Measurements from ENCODE around the gene PDK2. TPM values are rescaled to one million over a fixed set of nuclear protein-coding genes. Genes with fewer than 3 reads are reported as not detected.

PDK2 gene
- total and polyA plus RNA-seq, 10 of the 15 experiments (the other 5 are each of a cell fraction or from before 2014, with no cell fraction given): 0.98 to 22.6 (median 12.3) TPM

DNA sequence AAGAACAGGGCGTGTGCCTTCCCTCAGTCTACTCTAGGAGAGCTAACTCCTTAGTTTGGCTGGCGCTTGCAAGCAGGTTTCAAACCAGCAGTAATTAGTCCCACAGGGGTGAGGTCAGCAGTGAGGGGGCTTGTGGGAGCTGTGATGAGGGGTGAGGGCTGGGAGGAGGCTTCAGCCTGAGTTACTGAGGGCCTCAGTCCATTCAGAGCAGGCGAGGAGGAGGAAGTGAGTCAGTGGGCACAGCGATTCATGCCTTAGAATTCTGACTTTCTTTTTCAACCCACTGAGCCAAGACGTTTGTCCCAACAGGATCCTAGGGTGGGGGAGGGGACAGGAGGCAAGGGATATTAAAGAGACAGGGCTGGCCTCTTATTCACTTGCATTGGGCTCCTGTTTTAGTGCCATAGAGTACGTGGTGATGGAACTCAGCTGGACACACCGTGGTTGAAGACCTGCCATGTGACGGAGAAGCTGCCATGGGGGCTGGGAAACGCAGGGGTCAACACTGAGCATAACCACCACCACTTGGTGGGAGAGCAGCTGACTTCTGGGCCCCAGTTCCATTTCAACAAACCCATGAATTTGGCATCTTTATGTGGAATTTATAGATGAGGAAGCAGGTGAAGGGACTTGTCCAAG is 47.5 kb upstream of the PDK2 start:
- Histone ChIP-seq H3K36me3 (ENCODE audit: control insufficient read depth in 2 of 2, insufficient read depth in 2 of 2, low read length in 1 of 2) (no peaks in the 10 kb centered on the region), H3K27ac (ENCODE audit: control insufficient read depth, insufficient read depth) (no peak overlapping the region), H2AFZ (ENCODE audit: control insufficient read depth, low read depth, low read length) (no peak overlapping the region), H3K9ac (ENCODE audit: control insufficient read depth, insufficient read depth, low read length) (no peak overlapping the region), H3K4me3 (no peak overlapping the region), H3K9me3 (replicated peaks; ENCODE audit: control insufficient read depth, insufficient read depth, low read length) (no peaks in the 10 kb centered on the region; the same call in 2 of the 3 replicates), H3K27me3 (replicated peaks in 1 of 2; ENCODE audit: control insufficient read depth in 2 of 2, insufficient read depth in 2 of 2, low read length in 1 of 2) (no peaks in the 10 kb centered on the region), H3K79me2 (ENCODE audit: control insufficient read depth, insufficient read depth, low read length) (no peaks in the 10 kb centered on the region), H4K20me1 (ENCODE audit: control insufficient read depth, insufficient read depth) (no peaks in the 10 kb centered on the region), H3K4me2 (ENCODE audit: control insufficient read depth, insufficient read depth) (no peak overlapping the region), H3K4me1 (ENCODE audit: control insufficient read depth, insufficient read depth, low read length) (peaks cover 9% of the 10 kb centered on the region)
- RAD21 ChIA-PET (ENCODE audit: unreplicated experiment): interaction anchor here (0.6 kb wide), 1 partner anchor 9 kb away, joined by 3 read pairs; no protein-coding TSS in a partner anchor
- CTCF ChIA-PET: interaction anchor here (0.6 to 1.3 kb wide), 2 partner anchors 46 kb away, joined by 3 read pairs; no protein-coding TSS in a partner anchor
- no TSS peak for BruUV-seq (replicated peaks)
- WGBS (ENCODE audit: insufficient coverage, insufficient replicate concordance, low lambda C conversion rate, missing lambda C conversion rate): 25% methylated on average over 9 of the region's 9 CpGs
- intact Hi-C loops (cut with micrococcal nuclease; ENCODE audit: unreplicated experiment): no loop called here
- no peak for DNase-seq (ENCODE audit: low read depth, low spot score)
- POLR2A ChIA-PET: interaction anchor here (0.6 kb wide), 1 partner anchor 1144 kb away, joined by 3 read pairs; no protein-coding TSS in a partner anchor
- no peak for TF ChIP-seq PAX5 (IDR thresholded peaks at IDR 0.05; ENCODE audit: borderline replicate concordance, low read depth, low read length)
- FAIRE-seq: no peak
- in situ Hi-C loops (cut with MboI): no loop called here
- SMC1A ChIA-PET (ENCODE audit: uncharacterized antibody, unreplicated experiment): no interaction called here
- ATAC-seq: no peak

DNA sequence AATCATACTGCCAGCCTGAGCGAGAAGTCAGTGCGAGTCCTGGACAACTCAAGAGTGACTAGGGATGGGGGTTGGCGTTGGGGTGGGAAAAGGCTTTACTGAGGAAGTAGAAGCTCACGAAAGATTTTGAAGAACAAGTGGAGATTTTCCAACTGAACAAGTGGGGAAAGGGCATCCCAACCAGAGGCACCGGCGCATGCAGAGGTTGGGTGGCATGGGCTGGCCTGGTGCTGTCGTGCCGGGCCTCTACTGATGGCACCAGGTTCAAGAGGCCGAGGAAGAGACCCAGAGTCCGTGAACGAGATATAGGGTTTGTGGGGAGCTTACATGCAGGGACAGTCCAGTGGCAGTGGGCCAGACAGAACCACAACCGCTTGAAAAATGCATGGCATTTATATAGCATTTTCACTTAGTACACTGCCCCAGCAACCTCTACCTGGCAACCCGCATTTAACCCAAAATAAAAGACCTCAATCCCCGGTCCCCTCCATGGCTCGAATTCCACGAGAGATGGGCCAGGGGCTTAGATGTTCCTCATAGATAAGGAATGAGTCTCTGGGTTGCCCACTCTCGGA is 46.9 kb upstream of the PDK2 start:
- 39% methylated on average over 17 of the region's 17 CpGs for WGBS (ENCODE audit: insufficient coverage, insufficient replicate concordance, low lambda C conversion rate, missing lambda C conversion rate)
- TF ChIP-seq IKZF1 (conservative IDR thresholded peaks at IDR 0.05) (no peak), SMC3 (IDR thresholded peaks at IDR 0.05; ENCODE audit: borderline replicate concordance, low read length) (no peak), SMAD5 (IDR thresholded peaks at IDR 0.05; ENCODE audit: low read depth) (no peak), TBL1XR1 (IDR thresholded peaks at IDR 0.05; ENCODE audit: low read depth, low read length) (no peak), TCF3 (IDR thresholded peaks at IDR 0.05; ENCODE audit: borderline replicate concordance, insufficient read depth, low read depth, low read length) (no peak), JUND (IDR thresholded peaks at IDR 0.05; ENCODE audit: low read depth, low read length) (no peak), CHD4 (IDR thresholded peaks at IDR 0.05) (no peak), ASH2L (IDR thresholded peaks at IDR 0.05; ENCODE audit: borderline replicate concordance, low read depth) (no peak), CBX5 (IDR thresholded peaks at IDR 0.05; ENCODE audit: low read depth) (no peak)
- TF ChIP-seq, protein P1, sequence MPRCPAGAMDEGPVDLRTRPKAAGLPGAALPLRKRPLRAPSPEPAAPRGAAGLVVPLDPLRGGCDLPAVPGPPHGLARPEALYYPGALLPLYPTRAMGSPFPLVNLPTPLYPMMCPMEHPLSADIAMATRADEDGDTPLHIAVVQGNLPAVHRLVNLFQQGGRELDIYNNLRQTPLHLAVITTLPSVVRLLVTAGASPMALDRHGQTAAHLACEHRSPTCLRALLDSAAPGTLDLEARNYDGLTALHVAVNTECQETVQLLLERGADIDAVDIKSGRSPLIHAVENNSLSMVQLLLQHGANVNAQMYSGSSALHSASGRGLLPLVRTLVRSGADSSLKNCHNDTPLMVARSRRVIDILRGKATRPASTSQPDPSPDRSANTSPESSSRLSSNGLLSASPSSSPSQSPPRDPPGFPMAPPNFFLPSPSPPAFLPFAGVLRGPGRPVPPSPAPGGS (IDR thresholded peaks at IDR 0.05; ENCODE audit: borderline replicate concordance, insufficient read depth, low read depth, low read length, poor library complexity, severe bottlenecking): no peak
- TF ChIP-seq, protein P2, sequence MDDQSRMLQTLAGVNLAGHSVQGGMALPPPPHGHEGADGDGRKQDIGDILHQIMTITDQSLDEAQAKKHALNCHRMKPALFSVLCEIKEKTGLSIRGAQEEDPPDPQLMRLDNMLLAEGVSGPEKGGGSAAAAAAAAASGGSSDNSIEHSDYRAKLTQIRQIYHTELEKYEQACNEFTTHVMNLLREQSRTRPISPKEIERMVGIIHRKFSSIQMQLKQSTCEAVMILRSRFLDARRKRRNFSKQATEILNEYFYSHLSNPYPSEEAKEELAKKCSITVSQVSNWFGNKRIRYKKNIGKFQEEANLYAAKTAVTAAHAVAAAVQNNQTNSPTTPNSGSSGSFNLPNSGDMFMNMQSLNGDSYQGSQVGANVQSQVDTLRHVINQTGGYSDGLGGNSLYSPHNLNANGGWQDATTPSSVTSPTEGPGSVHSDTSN (IDR thresholded peaks at IDR 0.05; ENCODE audit: insufficient replicate concordance, low read depth, low read length): no peak
- TF ChIP-seq, protein P3, sequence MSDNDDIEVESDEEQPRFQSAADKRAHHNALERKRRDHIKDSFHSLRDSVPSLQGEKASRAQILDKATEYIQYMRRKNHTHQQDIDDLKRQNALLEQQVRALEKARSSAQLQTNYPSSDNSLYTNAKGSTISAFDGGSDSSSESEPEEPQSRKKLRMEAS (IDR thresholded peaks at IDR 0.05; ENCODE audit: low read depth, low read length): no peak

More for the DNA sequence above, 46.9 kb upstream of the PDK2 start:
- ChIA-PET SMC1A (ENCODE audit: uncharacterized antibody, unreplicated experiment) (no interaction called here), RAD21 (ENCODE audit: unreplicated experiment) (interaction anchor here (0.6 kb wide), 1 partner anchor 10 kb away, joined by 3 read pairs; no protein-coding TSS in a partner anchor), CTCF (interaction anchor here (0.6 kb wide), 1 partner anchor 46 kb away, joined by 3 read pairs; no protein-coding TSS in a partner anchor), POLR2A (no interaction called here)
- Histone ChIP-seq H3K4me3 (no peak overlapping the region), H3K9me3 (replicated peaks; ENCODE audit: control insufficient read depth, insufficient read depth, low read length) (no peaks in the 10 kb centered on the region; the same call in 2 of the 3 replicates), H3K36me3 (ENCODE audit: control insufficient read depth in 2 of 2, insufficient read depth in 2 of 2, low read length in 1 of 2) (no peaks in the 10 kb centered on the region), H3K4me1 (ENCODE audit: control insufficient read depth, insufficient read depth, low read length) (peaks cover 9% of the 10 kb centered on the region), H3K79me2 (ENCODE audit: control insufficient read depth, insufficient read depth, low read length) (no peaks in the 10 kb centered on the region), H4K20me1 (ENCODE audit: control insufficient read depth, insufficient read depth) (no peaks in the 10 kb centered on the region), H3K9ac (ENCODE audit: control insufficient read depth, insufficient read depth, low read length) (no peak overlapping the region), H3K27ac (ENCODE audit: control insufficient read depth, insufficient read depth) (no peak overlapping the region), H3K27me3 (replicated peaks in 1 of 2; ENCODE audit: control insufficient read depth in 2 of 2, insufficient read depth in 2 of 2, low read length in 1 of 2) (no peaks in the 10 kb centered on the region), H2AFZ (ENCODE audit: control insufficient read depth, low read depth, low read length) (no peak overlapping the region), H3K4me2 (ENCODE audit: control insufficient read depth, insufficient read depth) (no peak overlapping the region)
- intact Hi-C loops (cut with micrococcal nuclease; ENCODE audit: unreplicated experiment) (no loop called here), in situ Hi-C loops (cut with MboI) (no loop called here)
- FAIRE-seq: no peak
- BruUV-seq (replicated peaks): no TSS peak
- no peak for DNase-seq (ENCODE audit: low read depth, low spot score)
- no peak for ATAC-seq
